ENCODE data around the gene YDJC.

Gene YDJC

GRCh38 chr22:21673534-21674321 lies 43.9 kb upstream of the YDJC start:
- Histone ChIP-seq H3K36me3 (ENCODE audit: control insufficient read depth, insufficient read depth, low read length) (peaks cover 30% of the 10 kb centered on the region), H3K27me3 (replicated peaks; ENCODE audit: control insufficient read depth, insufficient read depth, low read length) (no peaks in the 10 kb centered on the region), H3K4me3 (replicated peaks; ENCODE audit: low read depth, low read length) (no peak overlapping the region)
- TF ChIP-seq CTCF (IDR thresholded peaks at IDR 0.05; ENCODE audit: insufficient read depth, low read length, poor library complexity, severe bottlenecking) = no peak
- no peak for DNase-seq (ENCODE audit: extremely low read depth, insufficient read length)

GRCh38 chr22:21672107-21672629 lies 42.3 kb upstream of the YDJC start:
- no peak for TF ChIP-seq CTCF (IDR thresholded peaks at IDR 0.05; ENCODE audit: insufficient read depth, low read length, poor library complexity, severe bottlenecking)
- H3K36me3 ChIP-seq (ENCODE audit: control insufficient read depth, insufficient read depth, low read length) = peaks cover 26% of the 10 kb centered on the region
- H3K4me3 ChIP-seq (replicated peaks; ENCODE audit: low read depth, low read length) = no peak overlapping the region
- H3K27me3 ChIP-seq (replicated peaks; ENCODE audit: control insufficient read depth, insufficient read depth, low read length) = no peaks in the 10 kb centered on the region
- DNase-seq (ENCODE audit: extremely low read depth, insufficient read length) = no peak

GRCh38 chr22:21669026-21669425 lies 39.2 kb upstream of the YDJC start:
- peaks cover 19% of the 10 kb centered on the region for H3K36me3 ChIP-seq (ENCODE audit: control insufficient read depth, insufficient read depth, low read length)
- DNase-seq (ENCODE audit: extremely low read depth, insufficient read length) = no peak
- TF ChIP-seq CTCF (IDR thresholded peaks at IDR 0.05; ENCODE audit: insufficient read depth, low read length, poor library complexity, severe bottlenecking) = no peak
- H3K27me3 ChIP-seq (replicated peaks; ENCODE audit: control insufficient read depth, insufficient read depth, low read length) = no peaks in the 10 kb centered on the region
- H3K4me3 ChIP-seq (replicated peaks; ENCODE audit: low read depth, low read length) = no peak overlapping the region

- Histone ChIP-seq H3K36me3 (ENCODE audit: control insufficient read depth, insufficient read depth, low read length) (peaks cover 5% of the 10 kb centered on the region; the same call in 1 of the 2 replicates), H3K4me3 (replicated peaks; ENCODE audit: low read depth, low read length) (peak overlapping the region; percentile 69), H3K27me3 (replicated peaks; ENCODE audit: control insufficient read depth, insufficient read depth, low read length) (no peaks in the 10 kb centered on the region)
- no peak for DNase-seq (ENCODE audit: extremely low read depth, insufficient read length)
- TF ChIP-seq CTCF (IDR thresholded peaks at IDR 0.05; ENCODE audit: insufficient read depth, low read length, poor library complexity, severe bottlenecking) = no peak
These were observed 37.0 kb upstream of the YDJC start for GRCh38 chr22:21666786-21667185.

GRCh38 chr22:21665047-21665851 lies 35.4 kb upstream of the YDJC start:
- no peak for DNase-seq (ENCODE audit: extremely low read depth, insufficient read length)
- no peak for TF ChIP-seq CTCF (IDR thresholded peaks at IDR 0.05; ENCODE audit: insufficient read depth, low read length, poor library complexity, severe bottlenecking)
- H3K36me3 ChIP-seq (ENCODE audit: control insufficient read depth, insufficient read depth, low read length) = no peaks in the 10 kb centered on the region

More at GRCh38 chr22:21665047-21665851, 35.4 kb upstream of the YDJC start:
- H3K27me3 ChIP-seq (replicated peaks; ENCODE audit: control insufficient read depth, insufficient read depth, low read length) = no peaks in the 10 kb centered on the region
- peak overlapping the region; percentile 69 for H3K4me3 ChIP-seq (replicated peaks; ENCODE audit: low read depth, low read length)

All from GM06990 (cell line).